GM19438 (cell line): Measurements from ENCODE around the gene OAS1.

Experiments
- ATAC-seq: cut with Tn5 transposase; IDR thresholded peaks from one replicate; pipeline ENCODE4 v1.9.1; 2021; ENCODE audit warnings: low read depth; ENCODE audit not compliant: unreplicated experiment

OAS1 gene

GRCh38 chr12:112963227-112963861 is 56.6 kb downstream of the OAS1 start:
- no peak for ATAC-seq

- ATAC-seq, result no peak
Observed at GRCh38 chr12:112964067-112964670, 57.4 kb downstream of the OAS1 start.

DNA sequence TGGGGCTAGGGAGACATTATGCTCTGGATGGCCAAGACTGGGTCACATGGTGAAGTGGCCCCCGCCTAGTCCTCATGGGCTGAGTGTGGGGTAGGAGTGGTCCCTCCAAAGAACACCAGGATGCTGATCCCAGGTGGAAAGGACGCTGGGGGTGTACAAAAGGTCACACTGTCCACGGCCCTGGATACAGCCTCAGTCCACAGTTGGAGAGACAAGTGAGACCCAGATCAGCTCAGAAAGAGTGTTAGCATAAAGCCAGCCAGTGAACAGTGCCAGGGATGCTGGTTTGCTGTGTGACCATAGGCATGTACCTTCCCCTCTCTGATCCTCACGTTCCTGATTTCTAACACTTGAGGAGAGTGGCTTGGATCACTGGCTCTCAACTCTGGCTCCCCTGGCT is 58.2 kb downstream of the OAS1 start:
- ATAC-seq, result no peak

DNA sequence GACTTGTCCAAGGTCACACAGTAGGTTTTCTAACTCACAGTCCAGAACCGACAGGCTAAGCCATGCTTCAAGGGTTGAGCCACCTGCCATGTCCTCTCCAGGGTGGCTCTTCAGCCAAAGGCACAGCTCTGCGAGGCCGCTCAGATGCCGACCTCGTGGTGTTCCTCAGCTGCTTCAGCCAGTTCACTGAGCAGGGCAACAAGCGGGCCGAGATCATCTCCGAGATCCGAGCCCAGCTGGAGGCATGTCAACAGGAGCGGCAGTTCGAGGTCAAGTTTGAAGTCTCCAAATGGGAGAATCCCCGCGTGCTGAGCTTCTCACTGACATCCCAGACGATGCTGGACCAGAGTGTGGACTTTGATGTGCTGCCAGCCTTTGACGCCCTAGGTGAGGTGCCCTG is 58.9 kb downstream of the OAS1 start:
- ATAC-seq, result no peak

DNA sequence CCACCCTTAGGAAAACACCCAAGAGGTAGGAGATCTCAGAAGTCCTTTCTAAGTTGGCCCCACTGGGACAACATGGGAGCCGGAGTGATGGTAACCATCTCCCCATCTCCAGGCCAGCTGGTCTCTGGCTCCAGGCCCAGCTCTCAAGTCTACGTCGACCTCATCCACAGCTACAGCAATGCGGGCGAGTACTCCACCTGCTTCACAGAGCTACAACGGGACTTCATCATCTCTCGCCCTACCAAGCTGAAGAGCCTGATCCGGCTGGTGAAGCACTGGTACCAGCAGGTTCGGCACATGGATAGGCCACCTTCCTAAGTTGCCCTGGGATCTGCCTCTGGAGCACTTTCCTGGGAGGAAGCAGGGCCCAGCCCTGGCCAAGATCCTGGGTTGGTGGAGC is 60.5 kb downstream of the OAS1 start:
- no peak for ATAC-seq

GRCh38 chr12:112967858-112968257 is 61.1 kb downstream of the OAS1 start:
- no peak for ATAC-seq
